ENCODE measurements around the gene ADGRF1. TPM values are rescaled to one million over a fixed set of nuclear protein-coding genes. Genes with fewer than 3 reads are reported as not detected.

ADGRF1 gene
- polyA plus RNA-seq, 2 of the 4 experiments (the other 2 are of a cell fraction): 0.01 TPM; not detected in 1

DNA sequence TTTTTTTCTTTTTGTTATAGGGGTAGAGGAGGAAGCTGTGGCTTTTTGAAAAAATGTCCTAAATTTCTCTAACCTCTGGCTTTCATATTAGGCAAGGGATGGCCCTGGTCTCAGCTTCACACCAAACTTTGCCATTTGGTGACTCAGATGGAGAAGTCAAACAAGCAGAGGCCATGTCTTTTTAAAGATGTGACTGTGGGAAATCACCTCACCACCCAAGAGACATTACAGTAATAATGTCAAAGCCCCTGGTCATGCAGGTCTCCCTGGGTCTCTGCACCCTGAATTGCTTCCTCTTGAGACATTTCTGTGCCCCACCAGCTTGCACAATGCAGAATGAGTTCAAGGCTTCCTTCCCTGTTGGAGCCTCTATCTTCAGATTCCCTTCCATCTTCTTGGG, 80.9 kb downstream of the ADGRF1 start:
- CTCF ChIA-PET: interaction anchor here (0.6 to 1.3 kb wide), 2 partner anchors 30 to 60 kb away, joined by 3 to 4 read pairs; no protein-coding TSS in a partner anchor
- FAIRE-seq: no peak
- Histone ChIP-seq H3K4me3 (no peak overlapping the region), H3K4me2 (no peak overlapping the region), H3K4me1 (no peaks in the 10 kb centered on the region), H3K27ac (no peak overlapping the region), H3K9me3 (no peaks in the 10 kb centered on the region)
- POLR2A ChIA-PET: no interaction called here
- no peak for ATAC-seq
- TF ChIP-seq CBX8 (IDR thresholded peaks at IDR 0.05) (no peak), HOXB5 (CRISPR knock-in tag; IDR thresholded peaks at IDR 0.05) (no peak), BHLHE40 (IDR thresholded peaks at IDR 0.05; ENCODE audit: low read depth, low read length) (no peak), SREBF2 (IDR thresholded peaks at IDR 0.05) (no peak), POLR2A (IDR thresholded peaks at IDR 0.05; ENCODE audit: low read length) (no peak), JUNB (IDR thresholded peaks at IDR 0.05) (no peak), NFE2L2 (conservative IDR thresholded peaks at IDR 0.05; ENCODE audit: low read length) (no peak), CBX2 (IDR thresholded peaks at IDR 0.05; ENCODE audit: borderline replicate concordance, low read depth) (no peak), HOXA7 (CRISPR knock-in tag; IDR thresholded peaks at IDR 0.05) (no peak), RFX5 (IDR thresholded peaks at IDR 0.05) (no peak), RNF2 (IDR thresholded peaks at IDR 0.05; ENCODE audit: borderline replicate concordance, low read depth) (no peak), JUN (IDR thresholded peaks at IDR 0.05) (no peak), HDAC2 (IDR thresholded peaks at IDR 0.05) (no peak), ZNF302 (CRISPR knock-in tag; IDR thresholded peaks at IDR 0.05) (no peak), TFCP2L1 (CRISPR knock-in tag; IDR thresholded peaks at IDR 0.05) (no peak)
- TF ChIP-seq, protein P1, sequence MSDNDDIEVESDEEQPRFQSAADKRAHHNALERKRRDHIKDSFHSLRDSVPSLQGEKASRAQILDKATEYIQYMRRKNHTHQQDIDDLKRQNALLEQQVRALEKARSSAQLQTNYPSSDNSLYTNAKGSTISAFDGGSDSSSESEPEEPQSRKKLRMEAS (IDR thresholded peaks at IDR 0.05): no peak
- TF ChIP-seq, protein P2, sequence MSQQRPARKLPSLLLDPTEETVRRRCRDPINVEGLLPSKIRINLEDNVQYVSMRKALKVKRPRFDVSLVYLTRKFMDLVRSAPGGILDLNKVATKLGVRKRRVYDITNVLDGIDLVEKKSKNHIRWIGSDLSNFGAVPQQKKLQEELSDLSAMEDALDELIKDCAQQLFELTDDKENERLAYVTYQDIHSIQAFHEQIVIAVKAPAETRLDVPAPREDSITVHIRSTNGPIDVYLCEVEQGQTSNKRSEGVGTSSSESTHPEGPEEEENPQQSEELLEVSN (IDR thresholded peaks at IDR 0.05; ENCODE audit: borderline replicate concordance, low read depth): no peak
- TF ChIP-seq, protein P3, sequence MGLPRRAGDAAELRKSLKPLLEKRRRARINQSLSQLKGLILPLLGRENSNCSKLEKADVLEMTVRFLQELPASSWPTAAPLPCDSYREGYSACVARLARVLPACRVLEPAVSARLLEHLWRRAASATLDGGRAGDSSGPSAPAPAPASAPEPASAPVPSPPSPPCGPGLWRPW (IDR thresholded peaks at IDR 0.05): no peak
- TF ChIP-seq, protein P4, sequence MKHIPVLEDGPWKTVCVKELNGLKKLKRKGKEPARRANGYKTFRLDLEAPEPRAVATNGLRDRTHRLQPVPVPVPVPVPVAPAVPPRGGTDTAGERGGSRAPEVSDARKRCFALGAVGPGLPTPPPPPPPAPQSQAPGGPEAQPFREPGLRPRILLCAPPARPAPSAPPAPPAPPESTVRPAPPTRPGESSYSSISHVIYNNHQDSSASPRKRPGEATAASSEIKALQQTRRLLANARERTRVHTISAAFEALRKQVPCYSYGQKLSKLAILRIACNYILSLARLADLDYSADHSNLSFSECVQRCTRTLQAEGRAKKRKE (CRISPR knock-in tag; IDR thresholded peaks at IDR 0.05; ENCODE audit: low read depth): no peak
- TF ChIP-seq, protein P5, sequence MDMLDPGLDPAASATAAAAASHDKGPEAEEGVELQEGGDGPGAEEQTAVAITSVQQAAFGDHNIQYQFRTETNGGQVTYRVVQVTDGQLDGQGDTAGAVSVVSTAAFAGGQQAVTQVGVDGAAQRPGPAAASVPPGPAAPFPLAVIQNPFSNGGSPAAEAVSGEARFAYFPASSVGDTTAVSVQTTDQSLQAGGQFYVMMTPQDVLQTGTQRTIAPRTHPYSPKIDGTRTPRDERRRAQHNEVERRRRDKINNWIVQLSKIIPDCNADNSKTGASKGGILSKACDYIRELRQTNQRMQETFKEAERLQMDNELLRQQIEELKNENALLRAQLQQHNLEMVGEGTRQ (IDR thresholded peaks at IDR 0.05): no peak
- DNase-seq (ENCODE audit: low read depth in 1 of 2, low spot score in 1 of 2): no peak

DNA sequence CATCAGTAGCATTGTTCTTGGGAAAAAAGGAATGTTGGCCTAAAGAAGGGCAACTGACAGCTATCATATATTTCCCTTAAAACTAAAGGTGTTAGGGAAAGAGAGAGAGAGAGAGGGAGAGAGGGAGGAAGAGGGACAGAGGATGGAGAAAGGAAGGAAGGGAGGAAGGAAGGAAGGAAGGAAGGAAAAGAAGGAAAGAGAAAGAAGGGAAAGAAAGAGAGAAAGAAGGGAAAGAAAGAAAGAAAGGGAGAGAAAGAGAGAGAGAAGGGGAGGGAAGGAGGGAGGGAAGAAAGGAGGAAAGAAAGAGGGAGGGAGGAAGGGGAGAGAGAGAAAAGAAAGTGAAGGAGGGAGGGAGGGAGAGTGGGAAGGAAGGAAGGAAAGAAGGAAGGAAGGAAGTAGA, 82.7 kb downstream of the ADGRF1 start:
- DNase-seq (ENCODE audit: low read depth in 1 of 2, low spot score in 1 of 2) (no peak), FAIRE-seq (no peak), ATAC-seq (no peak)
- Histone ChIP-seq H3K4me3 (no peak overlapping the region), H3K27ac (no peak overlapping the region), H3K4me1 (no peaks in the 10 kb centered on the region), H3K4me2 (no peak overlapping the region), H3K9me3 (no peaks in the 10 kb centered on the region)
- TF ChIP-seq, protein P3 (IDR thresholded peaks at IDR 0.05): no peak
- POLR2A ChIA-PET: no interaction called here
- CTCF ChIA-PET: interaction anchor here (1.7 kb wide), 1 partner anchor 32 kb away, joined by 5 read pairs; no protein-coding TSS in a partner anchor

DNA sequence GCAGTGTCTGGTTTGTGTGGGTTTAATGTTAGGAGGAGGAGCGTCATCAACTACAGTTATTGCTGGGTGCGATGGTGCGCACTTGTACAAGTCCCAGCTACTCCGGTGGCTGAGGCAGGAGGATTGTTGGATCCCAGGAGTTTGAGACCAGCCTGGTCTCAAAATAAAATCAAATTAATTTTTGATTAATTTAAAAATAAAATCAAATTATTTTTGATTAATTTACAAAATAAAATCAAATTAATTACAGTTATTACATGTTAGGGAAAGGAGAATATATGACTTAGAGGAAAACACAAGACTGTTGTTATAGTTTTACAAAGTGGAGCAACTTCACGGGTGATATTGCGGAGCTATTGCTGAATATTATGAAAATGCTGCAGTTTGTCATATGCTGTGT, 85.7 kb downstream of the ADGRF1 start:
- Histone ChIP-seq H3K9me3 (no peaks in the 10 kb centered on the region), H3K27ac (no peak overlapping the region), H3K4me2 (no peak overlapping the region), H3K4me3 (no peak overlapping the region), H3K4me1 (no peaks in the 10 kb centered on the region)
- no peak for ATAC-seq
- no peak for DNase-seq (ENCODE audit: low read depth in 1 of 2, low spot score in 1 of 2)
- CTCF ChIA-PET: no interaction called here
- TF ChIP-seq MYC (IDR thresholded peaks at IDR 0.05; ENCODE audit: borderline replicate concordance, low read length) (no peak), FOSB (CRISPR knock-in tag; IDR thresholded peaks at IDR 0.05) (no peak), TP53 (CRISPR knock-in tag; IDR thresholded peaks at IDR 0.05) (no peak), EHMT2 (IDR thresholded peaks at IDR 0.05; ENCODE audit: low read depth) (no peak), RNF2 (IDR thresholded peaks at IDR 0.05; ENCODE audit: borderline replicate concordance, low read depth) (no peak), CBX2 (IDR thresholded peaks at IDR 0.05; ENCODE audit: borderline replicate concordance, low read depth) (no peak), KDM5A (IDR thresholded peaks at IDR 0.05) (no peak), POLR2A (IDR thresholded peaks at IDR 0.05; ENCODE audit: low read length) (no peak), CHD4 (IDR thresholded peaks at IDR 0.05; ENCODE audit: borderline replicate concordance) (no peak), GATA3 (IDR thresholded peaks at IDR 0.05; ENCODE audit: borderline replicate concordance) (no peak), RFX5 (IDR thresholded peaks at IDR 0.05) (no peak), NFE2L2 (conservative IDR thresholded peaks at IDR 0.05; ENCODE audit: low read length) (no peak), FOXS1 (CRISPR knock-in tag; IDR thresholded peaks at IDR 0.05) (no peak), BHLHE40 (IDR thresholded peaks at IDR 0.05; ENCODE audit: low read depth, low read length) (no peak)
- 89% methylated on average over 6 of the region's 6 CpGs for WGBS (ENCODE audit: missing lambda C conversion rate)
- no peak for FAIRE-seq
- POLR2A ChIA-PET: no interaction called here

Measured in A549 (cell line).